ENCODE results near the gene TRIM43. TPM values are rescaled to one million over a fixed set of nuclear protein-coding genes. Genes with fewer than 3 reads are reported as not detected.
"Not testable (repeated sequence)": the region's sequence is repeated elsewhere in the genome, so short reads cannot be mapped to it uniquely, and the experiment has no call there.

The TRIM43 gene
- not detected for total RNA-seq
- long read RNA-seq = 0 reads

- DNase-seq (ENCODE audit: missing footprints); ATAC-seq; intact Hi-C loops (cut with DNase I): not testable (repeated sequence)
These were observed at the start of gene TRIM43 for GRCh38 chr2:95591701-95592100. Gene TRIM43, plus strand, starts transcription at chr2:95592001. Its CDS starts 2,023 bp downstream, at chr2:95594024.

GRCh38 chr2:95551055-95551568 lies 40.7 kb upstream of the TRIM43 start:
- ATAC-seq (no peak), DNase-seq (ENCODE audit: missing footprints) (no peak)
- intact Hi-C loops (cut with DNase I) = no loop called here

- DNase-seq (ENCODE audit: missing footprints) (peak; percentile 79), ATAC-seq (peak; percentile 73)
- intact Hi-C loops (cut with DNase I) = no loop called here
These were observed 38.9 kb upstream of the TRIM43 start for GRCh38 chr2:95552911-95553310.

- intact Hi-C loops (cut with DNase I) = no loop called here
- ATAC-seq = no peak
- DNase-seq (ENCODE audit: missing footprints) = no peak
These were observed 22.6 kb upstream of the TRIM43 start for GRCh38 chr2:95569170-95569569.

GRCh38 chr2:95573866-95574265 lies 17.9 kb upstream of the TRIM43 start:
- ATAC-seq (no peak), DNase-seq (ENCODE audit: missing footprints) (no peak)
- intact Hi-C loops (cut with DNase I) = no loop called here

- ATAC-seq (no peak), DNase-seq (ENCODE audit: missing footprints) (no peak)
- intact Hi-C loops (cut with DNase I) = no loop called here
These were observed 17.3 kb upstream of the TRIM43 start for GRCh38 chr2:95574506-95574905.

GRCh38 chr2:95575857-95576256 lies 15.9 kb upstream of the TRIM43 start:
- intact Hi-C loops (cut with DNase I) = no loop called here
- DNase-seq (ENCODE audit: missing footprints) (no peak), ATAC-seq (no peak)

GRCh38 chr2:95578539-95578938 lies 13.3 kb upstream of the TRIM43 start:
- intact Hi-C loops (cut with DNase I) = no loop called here
- DNase-seq (ENCODE audit: missing footprints) (no peak), ATAC-seq (no peak)

- intact Hi-C loops (cut with DNase I); ATAC-seq: not testable (repeated sequence)
These were observed 8.3 kb upstream of the TRIM43 start for GRCh38 chr2:95583545-95583944.

GRCh38 chr2:95584321-95584720 lies 7.5 kb upstream of the TRIM43 start:
- DNase-seq (ENCODE audit: missing footprints); ATAC-seq; intact Hi-C loops (cut with DNase I): not testable (repeated sequence)

More at GRCh38 chr2:95583545-95583944, 8.3 kb upstream of the TRIM43 start:
- not testable (repeated sequence) for DNase-seq (ENCODE audit: missing footprints)

- ATAC-seq; intact Hi-C loops (cut with DNase I); DNase-seq (ENCODE audit: missing footprints): not testable (repeated sequence)
These were observed 1.8 kb upstream of the TRIM43 start for GRCh38 chr2:95589777-95590536.

GRCh38 chr2:95592973-95593372 lies 1.2 kb downstream of the TRIM43 start:
- intact Hi-C loops (cut with DNase I); ATAC-seq: not testable (repeated sequence)
- peak; percentile 58 for DNase-seq (ENCODE audit: missing footprints)

GRCh38 chr2:95595012-95595411 lies 3.2 kb downstream of the TRIM43 start:
- DNase-seq (ENCODE audit: missing footprints); ATAC-seq; intact Hi-C loops (cut with DNase I): not testable (repeated sequence)

- ATAC-seq; DNase-seq (ENCODE audit: missing footprints); intact Hi-C loops (cut with DNase I): not testable (repeated sequence)
These were observed 9.5 kb downstream of the TRIM43 start for GRCh38 chr2:95601301-95601700.

- intact Hi-C loops (cut with DNase I); DNase-seq (ENCODE audit: missing footprints); ATAC-seq: not testable (repeated sequence)
These were observed 10.3 kb downstream of the TRIM43 start for GRCh38 chr2:95602146-95602545.

- DNase-seq (ENCODE audit: missing footprints); intact Hi-C loops (cut with DNase I); ATAC-seq: not testable (repeated sequence)
These were observed 16.6 kb downstream of the TRIM43 start for GRCh38 chr2:95608356-95608755.

- intact Hi-C loops (cut with DNase I); ATAC-seq; DNase-seq (ENCODE audit: missing footprints): not testable (repeated sequence)
These were observed 18.0 kb downstream of the TRIM43 start for GRCh38 chr2:95609764-95610163.

- not testable (repeated sequence) for ATAC-seq
These were observed 21.2 kb downstream of the TRIM43 start for GRCh38 chr2:95613048-95613447.

GRCh38 chr2:95622728-95623127 lies 30.9 kb downstream of the TRIM43 start:
- DNase-seq (ENCODE audit: missing footprints); ATAC-seq; intact Hi-C loops (cut with DNase I): not testable (repeated sequence)

More at GRCh38 chr2:95613048-95613447, 21.2 kb downstream of the TRIM43 start:
- intact Hi-C loops (cut with DNase I); DNase-seq (ENCODE audit: missing footprints): not testable (repeated sequence)

- ATAC-seq = peak; percentile 59
- intact Hi-C loops (cut with DNase I); DNase-seq (ENCODE audit: missing footprints): not testable (repeated sequence)
These were observed 39.2 kb downstream of the TRIM43 start for GRCh38 chr2:95630987-95631386.

All from Right ventricle myocardium inferior (tissue), 1 donor.